Lower leg skin (tissue), 3 donors: ENCODE measurements around the gene PTPN2.

ENCODE experiments used
- POLR2A ChIP-seq, 2 donors: fragments of 450-650 bp; IDR thresholded peaks; one replicate each; pipeline ENCODE4 v1.6.1; 2016 to 2017; ENCODE audit warnings: antibody characterized with exemption in 2 of 2, mild to moderate bottlenecking in 1 of 2, moderate library complexity in 1 of 2
- TF ChIP-seq, protein P1 (sequence below), 3 donors: fragments of 450-650 bp; IDR thresholded peaks; one replicate each; pipeline ENCODE4 v1.5.1; 2016; ENCODE audit warnings: antibody characterized with exemption in 3 of 3, mild to moderate bottlenecking in 3 of 3, moderate library complexity in 2 of 3

- TF ChIP-seq, protein P1, sequence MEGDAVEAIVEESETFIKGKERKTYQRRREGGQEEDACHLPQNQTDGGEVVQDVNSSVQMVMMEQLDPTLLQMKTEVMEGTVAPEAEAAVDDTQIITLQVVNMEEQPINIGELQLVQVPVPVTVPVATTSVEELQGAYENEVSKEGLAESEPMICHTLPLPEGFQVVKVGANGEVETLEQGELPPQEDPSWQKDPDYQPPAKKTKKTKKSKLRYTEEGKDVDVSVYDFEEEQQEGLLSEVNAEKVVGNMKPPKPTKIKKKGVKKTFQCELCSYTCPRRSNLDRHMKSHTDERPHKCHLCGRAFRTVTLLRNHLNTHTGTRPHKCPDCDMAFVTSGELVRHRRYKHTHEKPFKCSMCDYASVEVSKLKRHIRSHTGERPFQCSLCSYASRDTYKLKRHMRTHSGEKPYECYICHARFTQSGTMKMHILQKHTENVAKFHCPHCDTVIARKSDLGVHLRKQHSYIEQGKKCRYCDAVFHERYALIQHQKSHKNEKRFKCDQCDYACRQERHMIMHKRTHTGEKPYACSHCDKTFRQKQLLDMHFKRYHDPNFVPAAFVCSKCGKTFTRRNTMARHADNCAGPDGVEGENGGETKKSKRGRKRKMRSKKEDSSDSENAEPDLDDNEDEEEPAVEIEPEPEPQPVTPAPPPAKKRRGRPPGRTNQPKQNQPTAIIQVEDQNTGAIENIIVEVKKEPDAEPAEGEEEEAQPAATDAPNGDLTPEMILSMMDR (IDR thresholded peaks at IDR 0.05): no peak
- TF ChIP-seq POLR2A (IDR thresholded peaks at IDR 0.05): no peak
Observed at GRCh38 chr18:12818243-12818642, 65.8 kb downstream of the PTPN2 start.
